ENCODE results near the gene RBM47. TPM values are rescaled to one million over a fixed set of nuclear protein-coding genes. Genes with fewer than 3 reads are reported as not detected.
"Not testable (repeated sequence)": the region's sequence is repeated elsewhere in the genome, so short reads cannot be mapped to it uniquely, and the experiment has no call there.

RBM47 gene
- total and polyA plus RNA-seq, 4 experiments from 2014 or later = 0.10 to 1.5 (median 0.87) TPM

DNA sequence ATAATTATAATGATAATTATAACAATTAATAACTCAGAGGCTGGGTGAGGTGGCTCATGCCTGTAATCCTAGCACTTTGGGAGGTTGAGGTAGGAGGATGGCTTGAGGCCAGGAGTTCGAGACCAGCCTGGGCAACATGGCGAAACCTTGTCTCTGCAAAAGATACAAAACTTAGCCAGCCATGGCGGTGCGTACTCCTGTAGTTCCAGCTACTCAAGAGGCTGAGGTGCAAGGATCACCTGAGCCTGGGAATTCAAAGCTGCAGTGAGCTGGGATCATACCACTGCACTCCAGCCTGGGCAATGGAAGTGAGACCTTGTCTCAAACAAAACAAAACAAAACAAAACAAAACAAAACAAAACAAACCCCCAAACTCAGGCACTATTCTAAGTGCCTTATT, 201.8 kb downstream of the RBM47 start:
- intact Hi-C loops (cut with micrococcal nuclease); H3K9me3 ChIP-seq (ENCODE audit: control insufficient read depth in 1 of 2, low read length in 2 of 2); H3K9me3 Mint-ChIP-seq; H3K36me3 ChIP-seq (ENCODE audit: insufficient read depth, low read length); H3K4me3 ChIP-seq (ENCODE audit: low read length in 2 of 2); H3K27me3 ChIP-seq (ENCODE audit: insufficient read depth, low read length); H3K4me3 Mint-ChIP-seq; H3K27me3 Mint-ChIP-seq; H3K36me3 Mint-ChIP-seq; DNase-seq; CTCF ChIA-PET (ENCODE audit: partially characterized antibody); POLR2A ChIA-PET (ENCODE audit: partially characterized antibody); H3K27ac ChIP-seq (ENCODE audit: low read depth, low read length); H3K4me1 Mint-ChIP-seq; H3K27ac Mint-ChIP-seq; H3K4me1 ChIP-seq (ENCODE audit: insufficient read depth, low read length): not testable (repeated sequence)

DNA sequence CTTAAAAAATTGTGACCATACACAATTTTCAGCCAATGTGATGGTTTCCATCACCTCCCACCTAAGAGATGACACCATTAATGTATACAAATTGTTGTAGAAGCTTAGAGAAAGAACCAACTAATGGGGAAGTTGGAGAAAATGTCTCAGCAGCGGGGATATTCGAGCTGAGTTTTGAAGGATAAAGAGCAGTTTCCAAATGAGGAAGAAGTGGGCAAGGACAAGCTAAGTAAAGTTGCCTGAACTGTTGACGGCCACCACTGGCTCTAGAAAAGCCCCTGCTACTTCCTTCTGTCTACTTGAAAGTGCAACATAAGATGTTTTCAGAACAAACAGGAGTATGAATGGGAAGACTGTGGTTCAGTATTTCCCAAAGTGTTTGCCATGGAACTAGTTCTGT, 202.5 kb downstream of the RBM47 start:
- Histone ChIP-seq H3K27me3 (ENCODE audit: insufficient read depth, low read length) (no peaks in the 10 kb centered on the region), H3K36me3 (ENCODE audit: insufficient read depth, low read length) (no peaks in the 10 kb centered on the region), H3K9me3 (ENCODE audit: control insufficient read depth in 1 of 2, low read length in 2 of 2) (no peaks in the 10 kb centered on the region), H3K4me1 (ENCODE audit: insufficient read depth, low read length) (peaks cover under 1% of the 10 kb centered on the region), H3K4me3 (ENCODE audit: low read length in 2 of 2) (no peak overlapping the region), H3K27ac (ENCODE audit: low read depth, low read length) (no peak overlapping the region)
- ChIA-PET CTCF (ENCODE audit: partially characterized antibody) (no interaction called here), POLR2A (ENCODE audit: partially characterized antibody) (no interaction called here)
- Mint-ChIP-seq H3K36me3 (no peaks in the 10 kb centered on the region), H3K27ac (no peak overlapping the region), H3K4me1 (peaks cover 0 to 2% (median 0%) of the 10 kb centered on the region in 4 donors), H3K4me3 (no peak overlapping the region), H3K27me3 (peaks cover 0 to 2% of the 10 kb centered on the region in 2 donors), H3K9me3 (peaks cover 0 to 2% (median 0%) of the 10 kb centered on the region in 8 donors)
- no peak for DNase-seq
- intact Hi-C loops (cut with micrococcal nuclease) = no loop called here

DNA sequence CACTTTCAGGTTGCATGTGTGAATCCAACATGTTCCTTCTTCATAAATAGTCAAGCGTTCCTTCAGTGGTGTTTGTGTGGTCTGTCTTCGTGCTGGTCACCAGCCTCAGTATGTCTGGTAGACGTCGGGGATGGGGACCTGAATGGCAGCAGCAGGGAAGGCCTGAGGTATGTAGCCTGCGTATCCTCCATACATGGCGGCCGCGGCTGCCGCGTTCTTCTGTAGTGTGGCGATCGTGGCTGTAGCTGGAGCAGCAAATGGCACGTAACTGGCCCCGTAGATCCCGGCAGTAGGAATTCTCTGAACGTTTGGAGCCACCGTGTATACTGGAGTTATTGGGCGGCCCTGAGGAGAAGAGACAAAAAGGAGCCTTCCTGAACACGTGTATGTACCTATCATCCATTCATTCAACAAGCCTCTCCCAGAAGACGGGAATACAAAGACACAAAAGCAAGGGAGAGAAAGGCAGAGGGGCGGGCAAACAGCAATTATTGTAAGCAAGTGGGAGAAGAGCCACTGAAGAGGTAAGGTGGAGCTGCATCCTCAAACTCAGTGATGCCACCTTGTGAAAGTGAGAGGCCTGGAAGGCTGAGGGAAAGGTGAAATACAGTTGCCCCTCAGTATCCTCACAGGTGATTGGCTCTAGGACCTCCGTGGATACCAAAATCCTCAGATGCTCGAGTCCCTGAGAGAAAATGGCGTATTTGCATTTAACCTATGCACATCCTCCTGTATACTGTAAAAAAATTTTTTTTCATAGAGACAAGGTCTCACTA, 203.7 kb downstream of the RBM47 start:
- Mint-ChIP-seq H3K4me3 (no peak overlapping the region), H3K4me1 (no peaks in the 10 kb centered on the region), H3K36me3 (no peaks in the 10 kb centered on the region), H3K27me3 (peaks cover 0 to 2% of the 10 kb centered on the region in 2 donors), H3K9me3 (peaks cover 0 to 2% (median 0%) of the 10 kb centered on the region in 8 donors), H3K27ac (no peak overlapping the region)
- no peak for DNase-seq
- Histone ChIP-seq H3K36me3 (ENCODE audit: insufficient read depth, low read length) (no peaks in the 10 kb centered on the region), H3K4me3 (ENCODE audit: low read length in 2 of 2) (no peak overlapping the region), H3K4me1 (ENCODE audit: insufficient read depth, low read length) (no peaks in the 10 kb centered on the region), H3K27ac (ENCODE audit: low read depth, low read length) (no peak overlapping the region), H3K9me3 (ENCODE audit: control insufficient read depth in 1 of 2, low read length in 2 of 2) (no peaks in the 10 kb centered on the region), H3K27me3 (ENCODE audit: insufficient read depth, low read length) (no peaks in the 10 kb centered on the region)
- ChIA-PET CTCF (ENCODE audit: partially characterized antibody) (no interaction called here), POLR2A (ENCODE audit: partially characterized antibody) (no interaction called here)
- intact Hi-C loops (cut with micrococcal nuclease) = no loop called here

DNA sequence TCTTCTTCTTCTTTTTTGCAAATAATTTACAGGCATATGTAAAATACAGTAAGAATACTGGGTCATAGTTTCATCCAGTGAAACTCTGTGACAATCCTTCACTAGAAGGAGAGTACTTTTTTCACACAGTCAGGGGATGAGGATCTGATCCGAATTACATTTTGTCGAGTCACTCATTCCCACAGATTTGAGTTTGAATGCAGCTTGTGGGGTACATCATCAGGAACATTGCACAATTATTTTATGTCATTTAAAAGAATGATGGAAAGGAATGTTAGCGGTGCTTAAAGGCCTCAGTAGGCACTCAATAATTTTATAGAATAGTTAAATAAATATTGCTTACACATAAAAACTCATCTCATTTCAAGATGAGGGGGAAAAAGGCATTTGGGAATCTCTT, 205.9 kb downstream of the RBM47 start:
- intact Hi-C loops (cut with micrococcal nuclease) = no loop called here
- no peaks in the 10 kb centered on the region for H3K4me1 ChIP-seq (ENCODE audit: insufficient read depth, low read length)
- CTCF ChIA-PET (ENCODE audit: partially characterized antibody) = no interaction called here
- H3K4me3 ChIP-seq (ENCODE audit: low read length in 2 of 2) = no peak overlapping the region
- POLR2A ChIA-PET (ENCODE audit: partially characterized antibody) = no interaction called here
- no peaks in the 10 kb centered on the region for H3K27me3 ChIP-seq (ENCODE audit: insufficient read depth, low read length)
- Mint-ChIP-seq H3K27ac (no peak overlapping the region), H3K4me3 (no peak overlapping the region), H3K9me3 (peaks cover 0 to 3% (median 1%) of the 10 kb centered on the region in 8 donors), H3K36me3 (no peaks in the 10 kb centered on the region), H3K27me3 (peaks cover 0 to 2% of the 10 kb centered on the region in 2 donors), H3K4me1 (no peaks in the 10 kb centered on the region)
- no peak overlapping the region for H3K27ac ChIP-seq (ENCODE audit: low read depth, low read length)
- no peak for DNase-seq
- H3K36me3 ChIP-seq (ENCODE audit: insufficient read depth, low read length) = no peaks in the 10 kb centered on the region
- H3K9me3 ChIP-seq (ENCODE audit: control insufficient read depth in 1 of 2, low read length in 2 of 2) = no peaks in the 10 kb centered on the region

DNA sequence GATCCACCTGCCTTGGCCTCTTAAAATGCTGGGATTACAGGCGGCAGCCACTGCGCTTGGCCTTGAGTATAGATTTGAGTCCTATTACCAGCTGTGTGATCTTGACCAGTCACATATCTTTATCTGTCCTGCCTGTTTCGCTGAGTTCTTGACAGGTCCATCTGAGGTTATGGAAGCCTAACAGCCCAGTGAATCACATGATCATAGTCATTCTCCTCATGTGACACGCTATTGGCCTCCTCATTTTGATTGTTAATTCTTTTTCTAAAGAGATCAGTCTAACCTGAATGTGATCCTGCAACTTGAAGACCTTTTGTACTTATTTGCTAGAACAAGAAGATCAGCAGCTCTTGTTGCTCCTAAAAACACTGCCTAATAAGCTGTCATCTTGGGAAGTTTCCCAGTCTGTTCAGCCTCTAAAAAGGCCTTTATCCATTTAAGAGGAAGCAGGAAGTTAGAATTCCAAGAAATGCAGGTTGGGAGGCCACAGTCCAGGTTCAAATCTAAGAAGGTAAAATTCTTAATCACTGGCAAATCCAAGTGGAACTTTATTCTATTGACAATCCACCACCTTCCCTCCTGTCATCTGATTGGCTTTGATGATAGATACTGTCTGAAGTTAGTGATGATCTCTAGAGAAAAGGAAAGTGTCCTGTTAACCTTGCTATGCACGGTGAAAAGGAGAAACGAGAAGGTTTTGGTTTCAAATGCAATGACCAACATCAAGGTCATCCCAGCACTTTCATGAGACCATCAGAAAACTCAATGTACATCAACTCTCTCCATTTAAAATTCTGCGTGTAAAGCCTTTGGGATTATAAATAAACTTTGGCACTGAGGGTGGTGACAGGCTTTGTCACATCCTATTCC, 207.6 kb downstream of the RBM47 start:
- Mint-ChIP-seq H3K36me3 (no peaks in the 10 kb centered on the region), H3K4me1 (no peaks in the 10 kb centered on the region), H3K27ac (no peak overlapping the region), H3K4me3 (no peak overlapping the region), H3K27me3 (peaks cover 0 to 2% of the 10 kb centered on the region in 2 donors), H3K9me3 (peaks cover 0 to 7% (median 3%) of the 10 kb centered on the region in 8 donors)
- CTCF ChIA-PET (ENCODE audit: partially characterized antibody) = no interaction called here
- Histone ChIP-seq H3K36me3 (ENCODE audit: insufficient read depth, low read length) (no peaks in the 10 kb centered on the region), H3K4me1 (ENCODE audit: insufficient read depth, low read length) (no peaks in the 10 kb centered on the region), H3K27me3 (ENCODE audit: insufficient read depth, low read length) (no peaks in the 10 kb centered on the region), H3K9me3 (ENCODE audit: control insufficient read depth in 1 of 2, low read length in 2 of 2) (no peaks in the 10 kb centered on the region), H3K27ac (ENCODE audit: low read depth, low read length) (no peak overlapping the region), H3K4me3 (ENCODE audit: low read length in 2 of 2) (no peak overlapping the region)
- intact Hi-C loops (cut with micrococcal nuclease) = no loop called here
- DNase-seq = no peak
- POLR2A ChIA-PET (ENCODE audit: partially characterized antibody) = no interaction called here

DNA sequence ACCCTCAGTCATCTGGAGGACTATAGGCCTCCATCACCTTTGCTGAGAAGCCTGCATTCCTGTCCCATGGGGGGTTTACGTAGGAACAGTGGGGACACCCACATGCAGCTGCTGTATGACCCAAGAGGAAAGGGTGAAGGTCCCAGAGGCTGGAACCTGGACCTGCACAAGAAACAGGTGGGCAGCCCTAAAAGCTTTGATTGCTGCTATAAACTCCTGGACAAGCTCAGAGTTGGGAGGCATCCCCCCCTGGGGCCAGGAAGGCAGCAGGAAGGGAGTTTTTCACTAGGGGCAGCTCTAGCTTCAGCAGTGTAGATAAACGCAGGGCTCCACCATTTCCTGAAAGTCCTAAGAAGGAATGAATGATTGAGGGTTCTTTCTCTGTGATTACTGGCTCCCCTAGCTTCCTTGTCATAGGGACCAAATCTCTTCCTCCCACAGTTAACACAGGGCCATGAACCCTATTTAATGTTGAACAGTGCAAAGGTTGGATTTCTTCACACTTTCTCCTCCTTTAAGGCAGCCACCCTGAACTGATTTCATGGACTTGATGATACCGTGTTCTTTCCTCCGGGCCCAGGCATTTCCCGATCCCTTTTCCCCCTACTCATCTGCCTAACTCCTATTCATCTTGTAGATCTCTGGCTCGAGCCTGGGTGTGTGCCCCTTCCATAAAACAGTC, 210.3 kb downstream of the RBM47 start:
- Histone ChIP-seq H3K36me3 (ENCODE audit: insufficient read depth, low read length) (no peaks in the 10 kb centered on the region), H3K4me1 (ENCODE audit: insufficient read depth, low read length) (no peaks in the 10 kb centered on the region), H3K4me3 (ENCODE audit: low read length in 2 of 2) (no peak overlapping the region), H3K27ac (ENCODE audit: low read depth, low read length) (no peak overlapping the region), H3K9me3 (ENCODE audit: control insufficient read depth in 1 of 2, low read length in 2 of 2) (no peaks in the 10 kb centered on the region), H3K27me3 (ENCODE audit: insufficient read depth, low read length) (no peaks in the 10 kb centered on the region)
- DNase-seq = no peak
- Mint-ChIP-seq H3K27ac (no peak overlapping the region), H3K9me3 (peaks cover 0 to 7% (median 2%) of the 10 kb centered on the region in 8 donors), H3K27me3 (peaks cover 0 to 1% of the 10 kb centered on the region in 2 donors), H3K4me1 (no peaks in the 10 kb centered on the region), H3K4me3 (no peak overlapping the region), H3K36me3 (no peaks in the 10 kb centered on the region)
- ChIA-PET CTCF (ENCODE audit: partially characterized antibody) (no interaction called here), POLR2A (ENCODE audit: partially characterized antibody) (no interaction called here)
- intact Hi-C loops (cut with micrococcal nuclease) = no loop called here
